ENCODE results near the gene POGZ.

POGZ gene

GRCh38 chr1:151459331-151460046, at the start of gene POGZ:
Gene POGZ (minus strand): TSS chr1:151459494. CDS start chr1:151442204, 17,290 bp downstream.
- DNase-seq (ENCODE audit: low read depth): peak; percentile 89

GRCh38 chr1:151508833-151509232, 49.5 kb upstream of the POGZ start:
- DNase-seq (ENCODE audit: low read depth): no peak

- no peak for DNase-seq (ENCODE audit: low read depth)
These were observed 45.5 kb upstream of the POGZ start for GRCh38 chr1:151504759-151505158.

GRCh38 chr1:151504252-151504651, 45.0 kb upstream of the POGZ start:
- no peak for DNase-seq (ENCODE audit: low read depth)

- DNase-seq (ENCODE audit: low read depth): no peak
These were observed 43.8 kb upstream of the POGZ start for GRCh38 chr1:151502859-151503780.

- no peak for DNase-seq (ENCODE audit: low read depth)
These were observed 42.9 kb upstream of the POGZ start for GRCh38 chr1:151502035-151502700.

GRCh38 chr1:151501474-151501873, 42.2 kb upstream of the POGZ start:
- DNase-seq (ENCODE audit: low read depth): no peak

- no peak for DNase-seq (ENCODE audit: low read depth)
These were observed 40.6 kb upstream of the POGZ start for GRCh38 chr1:151499930-151500329.

GRCh38 chr1:151499365-151499764, 40.1 kb upstream of the POGZ start:
- no peak for DNase-seq (ENCODE audit: low read depth)

GRCh38 chr1:151495316-151495715, 36.0 kb upstream of the POGZ start:
- DNase-seq (ENCODE audit: low read depth): no peak

GRCh38 chr1:151494741-151495281, 35.5 kb upstream of the POGZ start:
- no peak for DNase-seq (ENCODE audit: low read depth)

- DNase-seq (ENCODE audit: low read depth): no peak
These were observed 33.7 kb upstream of the POGZ start for GRCh38 chr1:151493042-151493441.

GRCh38 chr1:151492120-151492519, 32.8 kb upstream of the POGZ start:
- no peak for DNase-seq (ENCODE audit: low read depth)

GRCh38 chr1:151491641-151492040, 32.3 kb upstream of the POGZ start:
- DNase-seq (ENCODE audit: low read depth): no peak

- DNase-seq (ENCODE audit: low read depth): no peak
These were observed 27.3 kb upstream of the POGZ start for GRCh38 chr1:151486557-151486956.

- DNase-seq (ENCODE audit: low read depth): no peak
These were observed 26.5 kb upstream of the POGZ start for GRCh38 chr1:151485685-151486255.

GRCh38 chr1:151482017-151482416, 22.7 kb upstream of the POGZ start:
- DNase-seq (ENCODE audit: low read depth): no peak

GRCh38 chr1:151479462-151479861, 20.2 kb upstream of the POGZ start:
- no peak for DNase-seq (ENCODE audit: low read depth)

GRCh38 chr1:151478923-151479322, 19.6 kb upstream of the POGZ start:
- no peak for DNase-seq (ENCODE audit: low read depth)

GRCh38 chr1:151478140-151478812, 19.0 kb upstream of the POGZ start:
- no peak for DNase-seq (ENCODE audit: low read depth)

- no peak for DNase-seq (ENCODE audit: low read depth)
These were observed 17.8 kb upstream of the POGZ start for GRCh38 chr1:151477066-151477465.

All from activated T-cell treated with anti-CD3 and anti-CD28 coated beads for 48 hours (primary cell).